GM12878 (cell line): Measurements from ENCODE around the gene ASIC2. TPM values are rescaled to one million over a fixed set of nuclear protein-coding genes. Genes with fewer than 3 reads are reported as not detected.

Experiments
- ATAC-seq: fragments of 200-7000 bp; cut with Tn5 transposase; 3 replicates; pipeline ENCODE4 v1.9.1; 2020; ENCODE audit warnings: mild to moderate bottlenecking, moderate library complexity
- BruUV-seq: library from RNA; stranded (reverse); fragments of 400-500 nt; replicated peaks from 2 replicates; lab custom pipeline; 2021; lab: Mats Ljungman, UMichigan
- CTCF ChIA-PET: fragments of 300-600 bp; sonication (Branson Sonifier 250); formaldehyde crosslinking; extraction: SDS; loops from one replicate; lab custom pipeline; 2021; ENCODE audit warnings: inconsistent platforms; lab: Yijun Ruan, JAX
- POLR2A ChIA-PET: fragments of 350-600 bp; formaldehyde crosslinking; extraction: SDS; loops from one replicate; lab custom pipeline; 2021; ENCODE audit warnings: inconsistent platforms; lab: Charles Lee
- RAD21 ChIA-PET: fragments of 300-600 bp; sonication (Branson Sonifier 250); formaldehyde crosslinking; loops from one replicate; lab custom pipeline; 2023; ENCODE audit warnings: antibody characterized with exemption; ENCODE audit not compliant: unreplicated experiment; lab: Charles Lee
- SMC1A ChIA-PET: fragments of 300-600 bp; sonication (Branson Sonifier 250); formaldehyde crosslinking; loops from one replicate; lab custom pipeline; 2023; ENCODE audit not compliant: unreplicated experiment, uncharacterized antibody; lab: Charles Lee
- DNase-seq: peaks from one replicate; pipeline ENCODE4 v3.0.0-alpha.2; 2011; ENCODE audit warnings: low read depth, low spot score
- FAIRE-seq: peaks from 3 replicates; lab custom pipeline; 2011; peaks lifted over from hg19 to GRCh38; lab: Jason Lieb, UNC
- H2AFZ ChIP-seq: 2 replicates; pipeline ENCODE4 v1.6.0; 2011; ENCODE audit warnings: low read depth, low read length, control low read depth; ENCODE audit not compliant: control insufficient read depth
- H3K27ac ChIP-seq: 2 replicates; pipeline ENCODE4 v1.5.1; 2011; ENCODE audit warnings: control low read depth; ENCODE audit not compliant: control insufficient read depth, insufficient read depth
- H3K27me3 ChIP-seq, 2 experiments: replicated peaks in 1 of 2; 2 replicates each; pipeline versions ENCODE4 v1.6.0 to v1.6.1; 2011; ENCODE audit warnings: low read length in 1 of 2; ENCODE audit not compliant: control insufficient read depth in 2 of 2, insufficient read depth in 2 of 2
- H3K36me3 ChIP-seq, 2 experiments: 2 replicates each; pipeline ENCODE4 v1.5.1; 2011; ENCODE audit warnings: low read length in 1 of 2; ENCODE audit not compliant: control insufficient read depth in 2 of 2, insufficient read depth in 2 of 2
- H3K4me1 ChIP-seq: 2 replicates; pipeline ENCODE4 v1.6.1; 2011; ENCODE audit warnings: mild to moderate bottlenecking, low read length, moderate library complexity, mixed read lengths; ENCODE audit not compliant: control insufficient read depth, insufficient read depth
- H3K4me2 ChIP-seq: 2 replicates; pipeline ENCODE4 v1.6.0; 2011; ENCODE audit warnings: control low read depth; ENCODE audit not compliant: control insufficient read depth, insufficient read depth
- H3K4me3 ChIP-seq: fragments of 200-600 bp; sonication (generic); 2 replicates; pipeline ENCODE4 v1.5.1; 2016
- H3K79me2 ChIP-seq: 2 replicates; pipeline ENCODE4 v1.6.0; 2011; ENCODE audit warnings: low read length; ENCODE audit not compliant: control insufficient read depth, insufficient read depth
- H3K9ac ChIP-seq: 2 replicates; pipeline ENCODE4 v1.8.0; 2011; ENCODE audit warnings: low read length, control low read depth, mixed read lengths; ENCODE audit not compliant: control insufficient read depth, insufficient read depth
- H3K9me3 ChIP-seq: replicated peaks from 3 replicates; pipeline ENCODE4 v1.5.1; 2011; ENCODE audit warnings: mild to moderate bottlenecking, low read length; ENCODE audit not compliant: control insufficient read depth, insufficient read depth
- H4K20me1 ChIP-seq: 2 replicates; pipeline ENCODE4 v1.6.0; 2011; ENCODE audit not compliant: control insufficient read depth, insufficient read depth
- BRCA1 ChIP-seq: IDR thresholded peaks from 2 replicates; pipeline ENCODE4 v1.6.1; 2011; ENCODE audit warnings: low read depth, low read length, improper control_type of control experiment
- FOXK2 ChIP-seq: fragments of 450-650 bp; IDR thresholded peaks from 2 replicates; pipeline ENCODE4 v1.6.1; 2017; ENCODE audit warnings: mild to moderate bottlenecking, moderate library complexity
- HDAC2 ChIP-seq: fragments of 200-600 bp; sonication (generic); IDR thresholded peaks from 2 replicates; pipeline ENCODE4 v1.6.1; 2017
- HDGF ChIP-seq: fragments of 450-650 bp; IDR thresholded peaks from 2 replicates; pipeline ENCODE4 v1.6.1; 2016; ENCODE audit warnings: antibody characterized with exemption
- KAT2A ChIP-seq: conservative IDR thresholded peaks from 2 replicates; pipeline ENCODE4 v1.6.1; 2011; ENCODE audit warnings: low read depth, low read length; ENCODE audit not compliant: control insufficient read depth
- POLR2AphosphoS2 ChIP-seq: IDR thresholded peaks from 2 replicates; pipeline ENCODE4 v1.6.1; 2011; ENCODE audit warnings: low read depth, mild to moderate bottlenecking, low read length, improper control_type of control experiment, moderate library complexity
- RB1 ChIP-seq: fragments of 450-650 bp; formaldehyde crosslinking; IDR thresholded peaks from 2 replicates; pipeline ENCODE4 v1.6.1; 2017; ENCODE audit warnings: mild to moderate bottlenecking, borderline replicate concordance
- RCOR1 ChIP-seq: conservative IDR thresholded peaks from 2 replicates; pipeline ENCODE4 v1.6.1; 2012; ENCODE audit warnings: low read depth, low read length, improper control_type of control experiment
- RFX5 ChIP-seq: IDR thresholded peaks from 2 replicates; pipeline ENCODE4 v1.6.1; 2011; ENCODE audit warnings: low read depth, low read length, improper control_type of control experiment
- ZSCAN29 ChIP-seq: fragments of 450-650 bp; IDR thresholded peaks from 2 replicates; pipeline ENCODE4 v1.6.1; 2017; ENCODE audit warnings: mild to moderate bottlenecking, moderate library complexity
- WGBS: methylation state at CpG from one replicate; pipeline ENCODE4 v1.1.6; 2016; ENCODE audit warnings: low lambda C conversion rate; ENCODE audit not compliant: insufficient replicate concordance, insufficient coverage; ENCODE audit errors: missing lambda C conversion rate; 5-methylcytosine and 5-hydroxymethylcytosine counted together
- in situ Hi-C: fragments of 300-500 bp; cut with MboI; formaldehyde crosslinking; loops from 9 replicates; pipeline ENCODE4 v1.14.3; 2018; ENCODE audit warnings: mixed read lengths
- intact Hi-C: fragments of 100-400 bp; cut with micrococcal nuclease; formaldehyde crosslinking; loops from one replicate; pipeline ENCODE4 v1.14.2; 2022; ENCODE audit not compliant: unreplicated experiment
- polyA plus RNA-seq, 11 experiments: library from polyadenylated mRNA; depleted of rRNA in 4 of 11; unstranded in 6 of 11; stranded (reverse) in 5 of 11; fragments of >200 nt; fragmentation: Nextera tagmentation in 4 of 11; fragmentation: Illumina TruSeq in 1 of 11; extraction: Ambion mirVana in 4 of 11; extraction: Trizol in 1 of 11; gene quantifications; 1 replicate in 1 of 11; 2 replicates in 10 of 11; pipeline versions ENCODE4 v1.2.1 to v1.2.3, GENCODE V29; 2011 to 2016; ENCODE audit warnings: inconsistent platforms in 2 of 11, missing spikeins in 2 of 11, low read depth in 1 of 11
- total RNA-seq, 4 experiments: library from RNA; depleted of rRNA in 3 of 4; stranded (reverse); fragments of >200 nt in 3 of 4; fragmentation: Illumina TruSeq in 1 of 4; extraction: Trizol in 1 of 4; gene quantifications; 2 replicates each; pipeline versions ENCODE4 v1.2.1 to v1.2.3, GENCODE V29; 2013 to 2021
- TF ChIP-seq, protein P1 (sequence below): fragments of 450-650 bp; IDR thresholded peaks from 2 replicates; pipeline ENCODE4 v1.6.1; 2017; ENCODE audit warnings: low read depth, mild to moderate bottlenecking, moderate library complexity
- TF ChIP-seq, protein P2 (sequence below): IDR thresholded peaks from 2 replicates; pipeline ENCODE4 v1.6.1; 2011; ENCODE audit warnings: low read depth, low read length, improper control_type of control experiment, borderline replicate concordance

The ASIC2 gene
- total and polyA plus RNA-seq, 10 of the 15 experiments (the other 5 are each of a cell fraction or from before 2014, with no cell fraction given) = not detected

DNA sequence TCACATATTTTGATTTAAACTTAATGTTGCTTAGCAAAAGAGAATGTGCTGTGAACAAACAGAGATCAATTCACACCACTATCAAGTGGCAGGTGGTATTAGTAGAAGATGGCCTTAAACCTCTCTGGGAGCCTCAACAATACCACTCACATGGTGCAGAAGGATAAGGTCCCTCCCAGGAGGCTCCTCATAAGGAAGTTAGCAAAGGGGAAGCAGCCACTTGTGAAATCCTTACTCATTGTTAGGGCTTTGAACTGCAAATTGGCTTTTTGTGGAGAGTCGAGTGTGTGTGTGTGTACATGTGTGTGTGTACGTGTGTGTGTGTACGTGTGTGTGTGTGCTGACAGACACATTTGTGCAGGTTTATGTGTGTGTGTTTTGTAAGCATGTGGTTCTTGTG, 48.9 kb upstream of the ASIC2 start:
- no peak for TF ChIP-seq POLR2AphosphoS2
- no peak for TF ChIP-seq FOXK2
- TF ChIP-seq RFX5 = no peak
- no peak for TF ChIP-seq BRCA1
- TF ChIP-seq, protein P1, sequence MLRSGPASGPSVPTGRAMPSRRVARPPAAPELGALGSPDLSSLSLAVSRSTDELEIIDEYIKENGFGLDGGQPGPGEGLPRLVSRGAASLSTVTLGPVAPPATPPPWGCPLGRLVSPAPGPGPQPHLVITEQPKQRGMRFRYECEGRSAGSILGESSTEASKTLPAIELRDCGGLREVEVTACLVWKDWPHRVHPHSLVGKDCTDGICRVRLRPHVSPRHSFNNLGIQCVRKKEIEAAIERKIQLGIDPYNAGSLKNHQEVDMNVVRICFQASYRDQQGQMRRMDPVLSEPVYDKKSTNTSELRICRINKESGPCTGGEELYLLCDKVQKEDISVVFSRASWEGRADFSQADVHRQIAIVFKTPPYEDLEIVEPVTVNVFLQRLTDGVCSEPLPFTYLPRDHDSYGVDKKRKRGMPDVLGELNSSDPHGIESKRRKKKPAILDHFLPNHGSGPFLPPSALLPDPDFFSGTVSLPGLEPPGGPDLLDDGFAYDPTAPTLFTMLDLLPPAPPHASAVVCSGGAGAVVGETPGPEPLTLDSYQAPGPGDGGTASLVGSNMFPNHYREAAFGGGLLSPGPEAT = no peak
- TF ChIP-seq RB1 = no peak
- TF ChIP-seq RCOR1 = no peak
- TF ChIP-seq, protein P2, sequence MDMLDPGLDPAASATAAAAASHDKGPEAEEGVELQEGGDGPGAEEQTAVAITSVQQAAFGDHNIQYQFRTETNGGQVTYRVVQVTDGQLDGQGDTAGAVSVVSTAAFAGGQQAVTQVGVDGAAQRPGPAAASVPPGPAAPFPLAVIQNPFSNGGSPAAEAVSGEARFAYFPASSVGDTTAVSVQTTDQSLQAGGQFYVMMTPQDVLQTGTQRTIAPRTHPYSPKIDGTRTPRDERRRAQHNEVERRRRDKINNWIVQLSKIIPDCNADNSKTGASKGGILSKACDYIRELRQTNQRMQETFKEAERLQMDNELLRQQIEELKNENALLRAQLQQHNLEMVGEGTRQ = no peak
- no peak for TF ChIP-seq HDAC2
- TF ChIP-seq HDGF = no peak
- TF ChIP-seq ZSCAN29 = no peak
- TF ChIP-seq KAT2A = no peak
- TF ChIP-seq, all 136 proteins: peak for 0
- no peaks in the 10 kb centered on the region for H3K4me1 ChIP-seq
- FAIRE-seq = no peak
- ATAC-seq = no peak
- no TSS peak for BruUV-seq
- ChIA-PET CTCF (no interaction called here), POLR2A (no interaction called here), RAD21 (no interaction called here), SMC1A (no interaction called here)
- no peak for DNase-seq
- no peak overlapping the region for H2AFZ ChIP-seq
- no peaks in the 10 kb centered on the region for H3K79me2 ChIP-seq
- H3K27me3 ChIP-seq = peaks cover 0 to 3% of the 10 kb centered on the region in 2 experiments; a peak in 2 of 4 replicates
- no peaks in the 10 kb centered on the region for H3K36me3 ChIP-seq
- H3K4me2 ChIP-seq = no peak overlapping the region
- no peaks in the 10 kb centered on the region for H4K20me1 ChIP-seq
- WGBS = 2% methylated on average over 3 of the region's 3 CpGs
- H3K9ac ChIP-seq = no peak overlapping the region
- no peaks in the 10 kb centered on the region for H3K9me3 ChIP-seq
- no peak overlapping the region for H3K4me3 ChIP-seq
- H3K27ac ChIP-seq = no peak overlapping the region
- intact Hi-C loops (no loop called here), in situ Hi-C loops (no loop called here)
